Memory B cell (primary cell): Measurements from ENCODE around the gene IRF7.

Experiments
- ATAC-seq: fragments of 150-1000 bp; cut with Tn5 transposase; 2 replicates; pipeline ENCODE4 v1.10.0; 2021; ENCODE audit warnings: low read depth, mild to moderate bottlenecking, moderate library complexity
- DNase-seq, 2 donors: peaks; one replicate each; pipeline ENCODE4 v3.0.0; 2022; ENCODE audit warnings: low spot score in 2 of 2
- H3K27ac Mint-ChIP-seq: one replicate; pipeline ENCODE4 v1.8.0; 2022; ENCODE audit warnings: mild to moderate bottlenecking, moderate library complexity, mixed read lengths
- H3K27me3 Mint-ChIP-seq: one replicate; pipeline ENCODE4 v1.8.0; 2022; ENCODE audit warnings: mixed read lengths
- H3K36me3 Mint-ChIP-seq: one replicate; pipeline ENCODE4 v1.8.0; 2022; ENCODE audit warnings: mild to moderate bottlenecking, mixed read lengths
- H3K4me1 Mint-ChIP-seq: one replicate; pipeline ENCODE4 v1.8.0; 2022; ENCODE audit warnings: mixed read lengths
- H3K4me3 Mint-ChIP-seq: one replicate; pipeline ENCODE4 v1.8.0; 2022; ENCODE audit warnings: mild to moderate bottlenecking, moderate library complexity, mixed read lengths
- H3K9me3 Mint-ChIP-seq: one replicate; pipeline ENCODE4 v1.8.0; 2022; ENCODE audit warnings: mixed read lengths

IRF7 gene

GRCh38 chr11:636511-637332 is 21.0 kb upstream of the IRF7 start, which contains the start of gene DRD4:
DRD4 (plus strand) TSS chr11:637269; CDS start chr11:637305, 36 bp downstream.
- ATAC-seq (no peak), DNase-seq (no peak)
- Mint-ChIP-seq H3K27ac (peak within 1 kb of the TSS; percentile 58), H3K4me1 (peaks cover 11% of the 10 kb centered on the region), H3K27me3 (peaks cover 13% of the 10 kb centered on the region), H3K36me3 (peaks cover 5% of the 10 kb centered on the region), H3K9me3 (no peaks in the 10 kb centered on the region), H3K4me3 (peak within 1 kb of the TSS; percentile 63)

GRCh38 chr11:635945-636510 is 20.3 kb upstream of the IRF7 start:
- H3K27me3 Mint-ChIP-seq: peaks cover 13% of the 10 kb centered on the region
- peaks cover 5% of the 10 kb centered on the region for H3K36me3 Mint-ChIP-seq
- no peaks in the 10 kb centered on the region for H3K9me3 Mint-ChIP-seq
- no peak overlapping the region for H3K27ac Mint-ChIP-seq
- DNase-seq (no peak), ATAC-seq (no peak)
- peaks cover 11% of the 10 kb centered on the region for H3K4me1 Mint-ChIP-seq
- H3K4me3 Mint-ChIP-seq: peak overlapping the region; percentile 59

GRCh38 chr11:630871-631270 is 15.1 kb upstream of the IRF7 start:
- Mint-ChIP-seq H3K4me3 (no peak overlapping the region), H3K36me3 (peaks cover 5% of the 10 kb centered on the region), H3K4me1 (peaks cover 19% of the 10 kb centered on the region), H3K27ac (no peak overlapping the region), H3K9me3 (peaks cover 3% of the 10 kb centered on the region), H3K27me3 (peaks cover 16% of the 10 kb centered on the region)
- ATAC-seq (no peak), DNase-seq (no peak)

GRCh38 chr11:629237-629583 is 13.5 kb upstream of the IRF7 start:
- Mint-ChIP-seq H3K4me1 (peaks cover 19% of the 10 kb centered on the region), H3K4me3 (peak overlapping the region; percentile 2), H3K9me3 (peaks cover 3% of the 10 kb centered on the region), H3K27ac (no peak overlapping the region), H3K36me3 (peaks cover 5% of the 10 kb centered on the region), H3K27me3 (peaks cover 17% of the 10 kb centered on the region)
- ATAC-seq (peak; percentile 59), DNase-seq (no peak)

GRCh38 chr11:628056-628455 is 12.3 kb upstream of the IRF7 start:
- Mint-ChIP-seq H3K9me3 (peaks cover 3% of the 10 kb centered on the region), H3K4me1 (peaks cover 19% of the 10 kb centered on the region), H3K4me3 (peak overlapping the region; percentile 50), H3K27ac (peak overlapping the region; percentile 45), H3K36me3 (peaks cover 9% of the 10 kb centered on the region), H3K27me3 (peaks cover 21% of the 10 kb centered on the region)
- ATAC-seq: no peak
- no peak for DNase-seq

GRCh38 chr11:627308-627576 is 11.5 kb upstream of the IRF7 start:
- Mint-ChIP-seq H3K27ac (no peak overlapping the region), H3K27me3 (peaks cover 21% of the 10 kb centered on the region), H3K36me3 (peaks cover 7% of the 10 kb centered on the region), H3K9me3 (peaks cover 3% of the 10 kb centered on the region), H3K4me3 (no peak overlapping the region), H3K4me1 (peaks cover 19% of the 10 kb centered on the region)
- DNase-seq (no peak), ATAC-seq (no peak)

GRCh38 chr11:626475-627307 is 10.9 kb upstream of the IRF7 start, which contains the start of gene SCT:
SCT (minus strand) TSS chr11:627181; CDS start chr11:627143, 38 bp downstream.
- Mint-ChIP-seq H3K9me3 (peaks cover 3% of the 10 kb centered on the region), H3K27ac (peak within 1 kb of the TSS; percentile 45), H3K27me3 (peaks cover 21% of the 10 kb centered on the region), H3K36me3 (peaks cover 7% of the 10 kb centered on the region), H3K4me1 (peaks cover 19% of the 10 kb centered on the region), H3K4me3 (peak within 1 kb of the TSS; percentile 50)
- DNase-seq (no peak), ATAC-seq (no peak)

- H3K4me1 Mint-ChIP-seq: peaks cover 19% of the 10 kb centered on the region
- peaks cover 21% of the 10 kb centered on the region for H3K27me3 Mint-ChIP-seq
- no peak overlapping the region for H3K4me3 Mint-ChIP-seq
- H3K36me3 Mint-ChIP-seq: peaks cover 7% of the 10 kb centered on the region
- no peak overlapping the region for H3K27ac Mint-ChIP-seq
- H3K9me3 Mint-ChIP-seq: peaks cover 3% of the 10 kb centered on the region
- ATAC-seq (no peak), DNase-seq (no peak)
These were observed 10.0 kb upstream of the IRF7 start for GRCh38 chr11:625636-626268.

GRCh38 chr11:624705-625635 is 9.2 kb upstream of the IRF7 start, which contains the start of gene CDHR5:
CDHR5 (minus strand) TSS chr11:624955; CDS start chr11:624902, 53 bp downstream.
- H3K4me1 Mint-ChIP-seq: peaks cover 19% of the 10 kb centered on the region
- DNase-seq (no peak), ATAC-seq (no peak)
- H3K36me3 Mint-ChIP-seq: peaks cover 7% of the 10 kb centered on the region
- peaks cover 21% of the 10 kb centered on the region for H3K27me3 Mint-ChIP-seq
- H3K9me3 Mint-ChIP-seq: peaks cover 3% of the 10 kb centered on the region
- H3K27ac Mint-ChIP-seq: no peak within 1 kb of the TSS
- no peak within 1 kb of the TSS for H3K4me3 Mint-ChIP-seq

GRCh38 chr11:623999-624704 is 8.4 kb upstream of the IRF7 start:
- no peak for DNase-seq
- ATAC-seq: no peak
- H3K27ac Mint-ChIP-seq: no peak overlapping the region
- H3K36me3 Mint-ChIP-seq: peaks cover 7% of the 10 kb centered on the region
- peaks cover 3% of the 10 kb centered on the region for H3K9me3 Mint-ChIP-seq
- no peak overlapping the region for H3K4me3 Mint-ChIP-seq
- peaks cover 21% of the 10 kb centered on the region for H3K27me3 Mint-ChIP-seq
- peaks cover 13% of the 10 kb centered on the region for H3K4me1 Mint-ChIP-seq

- peaks cover 17% of the 10 kb centered on the region for H3K27me3 Mint-ChIP-seq
- peaks cover 7% of the 10 kb centered on the region for H3K36me3 Mint-ChIP-seq
- no peak overlapping the region for H3K4me3 Mint-ChIP-seq
- DNase-seq (no peak), ATAC-seq (no peak)
- peaks cover 7% of the 10 kb centered on the region for H3K4me1 Mint-ChIP-seq
- peaks cover 3% of the 10 kb centered on the region for H3K9me3 Mint-ChIP-seq
- H3K27ac Mint-ChIP-seq: no peak overlapping the region
These were observed 7.7 kb upstream of the IRF7 start for GRCh38 chr11:623349-623869.

- ATAC-seq (no peak), DNase-seq (no peak)
- Mint-ChIP-seq H3K4me3 (no peak overlapping the region), H3K36me3 (peaks cover 4% of the 10 kb centered on the region), H3K27me3 (peaks cover 11% of the 10 kb centered on the region), H3K27ac (no peak overlapping the region), H3K4me1 (peaks cover 2% of the 10 kb centered on the region), H3K9me3 (no peaks in the 10 kb centered on the region)
These were observed 6.1 kb upstream of the IRF7 start for GRCh38 chr11:621838-622237.
